NB4 (cell line): Measurements from ENCODE around the gene SDF2L1.

ENCODE experiments used
- DNase-seq: peaks from one replicate; pipeline ENCODE4 v3.0.0; 2010; ENCODE audit warnings: low read depth
- H3K4me3 ChIP-seq: one replicate; pipeline ENCODE4 v1.5.1; 2011; ENCODE audit warnings: mild to moderate bottlenecking, low read depth, low read length, moderate library complexity
- MYC ChIP-seq: IDR thresholded peaks from 2 replicates; pipeline ENCODE4 v1.6.1; 2011; ENCODE audit warnings: low read depth, low read length
- POLR2A ChIP-seq: IDR thresholded peaks from 2 replicates; pipeline ENCODE4 v1.6.1; 2011; ENCODE audit warnings: mild to moderate bottlenecking; ENCODE audit not compliant: insufficient read length; ENCODE audit errors: extremely low read depth
- TF ChIP-seq, protein P1 (sequence below): IDR thresholded peaks from 2 replicates; pipeline ENCODE4 v1.6.1; 2011; ENCODE audit warnings: low read depth, low read length
- TF ChIP-seq, protein P2 (sequence below): IDR thresholded peaks from one replicate; pipeline ENCODE4 v1.5.1; 2012; ENCODE audit warnings: low read depth, low read length

SDF2L1 gene

DNA sequence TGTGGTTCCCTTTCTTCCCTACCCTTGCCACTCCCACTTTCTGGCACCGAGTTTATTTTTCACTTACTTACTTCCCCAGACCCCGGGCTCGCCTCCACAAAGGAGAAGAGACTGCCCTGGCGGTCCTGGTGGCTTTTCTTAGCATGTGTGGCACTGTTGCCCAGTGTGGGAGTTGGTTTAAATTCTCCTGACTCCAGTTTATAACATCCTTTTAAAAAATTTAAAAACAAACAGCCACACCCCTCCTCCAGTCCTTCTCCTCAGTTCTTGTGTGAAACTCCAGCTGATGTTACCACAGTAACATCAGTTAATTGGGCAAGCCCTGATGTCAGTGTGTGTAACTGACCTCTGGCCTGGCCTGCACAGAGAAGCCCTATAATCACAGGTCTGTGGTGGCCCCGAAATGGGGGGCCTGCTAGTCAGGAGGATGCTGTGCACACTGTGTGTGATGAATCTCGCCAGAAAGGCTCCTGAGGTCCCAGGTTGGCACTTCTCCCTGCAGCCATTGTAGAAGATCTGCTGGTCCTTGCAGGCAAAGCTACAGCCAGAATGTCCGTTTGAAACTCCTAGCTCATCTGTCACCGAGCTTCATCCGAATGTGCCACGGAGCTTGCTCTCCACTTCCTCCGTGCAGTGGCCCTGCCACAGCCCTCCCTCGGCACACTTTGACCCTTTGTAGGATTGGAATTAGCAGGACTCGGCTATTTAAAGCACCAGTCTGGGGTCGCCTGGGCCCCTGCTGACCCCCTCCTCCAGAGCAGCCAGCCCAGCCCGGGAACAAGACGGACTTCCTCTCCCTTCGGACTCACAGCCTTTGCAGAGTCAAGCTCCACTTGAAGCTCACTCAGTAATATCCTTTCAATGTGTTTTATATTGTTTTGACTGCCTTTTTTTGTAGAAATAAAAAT lies 19.8 kb upstream of the SDF2L1 start:
- H3K4me3 ChIP-seq, result no peak overlapping the region
- no peak for TF ChIP-seq MYC
- no peak for TF ChIP-seq POLR2A
- TF ChIP-seq, protein P1, sequence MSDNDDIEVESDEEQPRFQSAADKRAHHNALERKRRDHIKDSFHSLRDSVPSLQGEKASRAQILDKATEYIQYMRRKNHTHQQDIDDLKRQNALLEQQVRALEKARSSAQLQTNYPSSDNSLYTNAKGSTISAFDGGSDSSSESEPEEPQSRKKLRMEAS, result no peak
- TF ChIP-seq, protein P2, sequence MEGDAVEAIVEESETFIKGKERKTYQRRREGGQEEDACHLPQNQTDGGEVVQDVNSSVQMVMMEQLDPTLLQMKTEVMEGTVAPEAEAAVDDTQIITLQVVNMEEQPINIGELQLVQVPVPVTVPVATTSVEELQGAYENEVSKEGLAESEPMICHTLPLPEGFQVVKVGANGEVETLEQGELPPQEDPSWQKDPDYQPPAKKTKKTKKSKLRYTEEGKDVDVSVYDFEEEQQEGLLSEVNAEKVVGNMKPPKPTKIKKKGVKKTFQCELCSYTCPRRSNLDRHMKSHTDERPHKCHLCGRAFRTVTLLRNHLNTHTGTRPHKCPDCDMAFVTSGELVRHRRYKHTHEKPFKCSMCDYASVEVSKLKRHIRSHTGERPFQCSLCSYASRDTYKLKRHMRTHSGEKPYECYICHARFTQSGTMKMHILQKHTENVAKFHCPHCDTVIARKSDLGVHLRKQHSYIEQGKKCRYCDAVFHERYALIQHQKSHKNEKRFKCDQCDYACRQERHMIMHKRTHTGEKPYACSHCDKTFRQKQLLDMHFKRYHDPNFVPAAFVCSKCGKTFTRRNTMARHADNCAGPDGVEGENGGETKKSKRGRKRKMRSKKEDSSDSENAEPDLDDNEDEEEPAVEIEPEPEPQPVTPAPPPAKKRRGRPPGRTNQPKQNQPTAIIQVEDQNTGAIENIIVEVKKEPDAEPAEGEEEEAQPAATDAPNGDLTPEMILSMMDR, result no peak
- DNase-seq, result no peak

DNA sequence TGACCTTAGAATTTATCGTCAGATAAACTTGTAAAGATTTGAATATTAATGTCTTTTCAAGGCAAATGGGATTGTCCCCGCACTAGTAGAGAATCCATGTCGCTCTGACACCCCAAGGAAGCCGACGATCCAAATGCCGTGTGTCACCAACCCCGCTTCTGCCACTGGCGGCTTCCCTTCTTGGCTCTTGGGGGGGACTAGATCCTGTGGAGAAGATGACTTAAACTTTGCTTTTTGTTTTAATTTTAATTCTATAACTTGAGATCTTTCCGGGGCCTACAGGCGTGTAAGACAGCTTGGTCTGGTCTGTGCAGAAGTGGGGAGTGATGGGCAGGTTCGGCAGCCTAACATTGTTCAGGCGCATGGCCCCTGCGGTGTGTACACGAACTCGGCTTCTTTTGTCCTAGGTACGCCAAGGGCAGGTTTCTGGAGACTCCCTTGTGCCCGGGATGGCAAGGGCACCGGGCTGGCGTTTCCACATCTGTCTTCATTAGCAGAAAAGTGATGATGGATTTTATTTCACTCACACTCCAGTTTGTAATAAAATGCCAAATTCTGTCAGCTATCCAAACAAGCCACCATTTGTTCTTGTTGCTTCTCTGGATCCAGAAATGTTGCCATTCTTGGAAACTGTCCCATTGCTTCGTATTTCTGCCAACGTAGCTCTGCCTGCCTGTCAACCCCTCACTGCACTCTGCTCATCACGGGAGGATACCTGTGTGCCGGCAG lies 19.0 kb upstream of the SDF2L1 start:
- no peak overlapping the region for H3K4me3 ChIP-seq
- TF ChIP-seq, protein P2, result no peak
- TF ChIP-seq, protein P1, result no peak
- TF ChIP-seq MYC, result no peak
- no peak for TF ChIP-seq POLR2A
- no peak for DNase-seq

DNA sequence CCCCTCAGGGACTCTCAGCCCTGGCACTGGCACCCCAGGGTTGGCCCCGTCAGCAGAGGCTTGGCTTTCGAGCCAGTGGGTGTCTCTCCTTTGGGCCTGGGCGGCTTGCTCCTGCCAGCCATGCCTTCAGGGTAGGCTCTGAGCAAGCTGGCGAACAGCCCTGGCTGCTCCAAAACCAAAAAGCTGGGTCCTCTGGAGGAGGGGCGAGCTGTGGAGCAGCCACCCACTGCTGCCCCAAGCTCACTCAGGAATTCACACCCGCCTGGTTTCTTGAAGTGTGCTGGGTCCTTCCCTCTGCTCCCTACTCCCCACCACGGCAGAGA lies 18.5 kb upstream of the SDF2L1 start:
- H3K4me3 ChIP-seq, result no peak overlapping the region
- TF ChIP-seq MYC, result no peak
- TF ChIP-seq, protein P2, result no peak
- TF ChIP-seq POLR2A, result no peak
- TF ChIP-seq, protein P1, result no peak
- DNase-seq, result no peak

DNA sequence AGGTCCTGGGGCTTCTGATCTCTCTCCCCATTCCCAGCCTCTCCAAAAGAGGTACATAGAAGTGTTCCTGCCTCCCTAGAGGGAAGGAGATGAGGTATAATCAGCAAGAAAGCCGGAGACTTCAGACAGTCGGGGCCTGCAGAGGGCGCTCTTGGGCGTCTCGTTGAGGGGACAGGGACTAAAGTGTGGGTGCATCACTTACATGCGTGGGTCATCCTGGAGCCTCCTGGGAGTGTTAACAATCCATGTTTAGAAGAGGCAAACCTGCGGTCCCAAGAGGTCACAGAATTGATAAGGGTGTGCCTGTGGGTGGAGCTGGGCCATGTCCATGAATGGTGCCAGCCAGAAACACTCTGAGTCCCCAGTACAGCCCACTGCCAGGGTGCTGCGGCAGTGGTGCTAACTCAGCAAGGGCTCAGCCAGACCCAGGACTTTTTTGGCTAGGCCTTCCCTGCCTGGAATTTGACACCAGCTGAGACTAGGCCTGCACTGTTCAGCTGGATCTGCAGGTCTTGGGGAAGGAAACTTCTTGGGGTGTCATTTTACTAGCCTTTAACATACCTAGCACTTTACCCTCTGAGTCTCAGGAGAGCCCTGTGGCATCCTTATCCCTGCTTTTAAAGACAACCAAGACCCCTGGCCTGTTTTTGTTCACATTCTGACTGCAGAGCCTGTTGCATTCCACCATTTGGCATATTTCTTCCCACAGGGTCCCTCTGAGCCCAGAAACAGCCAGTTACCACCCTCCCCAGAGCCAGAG lies 17.8 kb upstream of the SDF2L1 start:
- TF ChIP-seq, protein P2, result peak; percentile 63
- TF ChIP-seq POLR2A, result no peak
- peak; percentile 59 for DNase-seq

DNA sequence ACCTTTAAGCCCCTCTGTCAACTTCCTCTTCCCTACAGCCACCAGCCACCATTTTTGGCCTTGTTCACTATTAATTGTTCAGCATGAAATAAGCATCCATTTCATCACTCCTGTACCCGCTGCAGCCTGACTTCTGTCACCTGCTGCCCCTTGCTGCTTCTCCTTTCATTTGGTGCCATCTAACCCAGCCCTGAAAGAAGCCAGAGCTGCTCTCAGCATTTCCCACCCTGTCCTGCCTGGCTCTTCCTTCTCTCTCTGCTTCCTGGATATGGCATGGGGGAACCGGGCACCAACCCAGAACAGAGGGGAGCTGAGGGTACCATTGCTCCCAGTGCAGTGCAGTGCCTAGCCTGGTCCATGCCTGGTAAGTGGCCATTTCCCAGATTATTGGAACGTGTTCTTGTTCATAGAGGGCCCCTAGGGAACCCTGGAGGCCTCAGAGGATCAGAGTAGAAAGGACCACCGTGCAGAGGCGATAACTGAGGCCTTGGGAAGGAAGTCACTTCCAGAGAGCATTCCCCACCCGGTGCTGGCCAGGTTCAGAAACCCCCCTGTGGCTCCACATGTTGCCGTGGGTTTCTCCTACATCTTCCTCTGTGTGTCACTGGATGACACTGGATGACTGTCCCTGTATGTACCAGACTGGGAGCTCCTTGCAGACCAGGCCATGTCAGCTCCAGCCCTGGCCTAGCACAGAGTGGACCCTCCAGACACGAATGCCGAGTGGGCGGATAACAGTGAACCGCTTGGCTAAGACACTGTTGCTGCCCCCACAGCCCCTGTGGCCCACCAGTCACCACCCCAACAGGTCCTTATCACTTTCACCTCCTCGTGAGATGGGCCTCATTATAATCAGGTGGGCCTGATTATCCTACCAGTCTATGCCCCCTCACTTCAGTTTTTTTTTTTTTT lies 17.0 kb upstream of the SDF2L1 start:
- no peak overlapping the region for H3K4me3 ChIP-seq
- peak; percentile 73 for DNase-seq
- TF ChIP-seq, protein P2, result no peak
- TF ChIP-seq, protein P1, result no peak
- peak; percentile 19 for TF ChIP-seq POLR2A
- no peak for TF ChIP-seq MYC

More for the DNA sequence above, 17.8 kb upstream of the SDF2L1 start:
- no peak overlapping the region for H3K4me3 ChIP-seq
